ENCODE results near the gene PCDHGA11. TPM values are rescaled to one million over a fixed set of nuclear protein-coding genes. Genes with fewer than 3 reads are reported as not detected.

PCDHGA11 gene
- total and polyA plus RNA-seq, 2 of the 4 experiments (the other 2 are of a cell fraction): 5.4 to 6.9 TPM

- dilution Hi-C loops (cut with HindIII; ENCODE audit: low sequenced_read_pairs, unreplicated experiment) (no loop called here), in situ Hi-C loops (cut with MboI; ENCODE audit: low sequenced_read_pairs) (no loop called here), intact Hi-C loops (cut with micrococcal nuclease) (no loop called here)
- Histone ChIP-seq H2BK15ac (ENCODE audit: low read depth, low read length) (no peak overlapping the region), H3K14ac (replicated peaks; ENCODE audit: low read depth, low read length) (no peak overlapping the region), H3K4me1 (ENCODE audit: control insufficient read depth, insufficient read depth, low read length) (no peaks in the 10 kb centered on the region), H3K27me3 (ENCODE audit: control insufficient read depth, insufficient read depth, low read length) (no peaks in the 10 kb centered on the region), H2BK120ac (ENCODE audit: low read depth, low read length) (no peak overlapping the region), H3K27ac (ENCODE audit: insufficient read depth, low read length) (no peak overlapping the region), H2BK5ac (ENCODE audit: low read depth, low read length, poor library complexity, severe bottlenecking) (no peak overlapping the region), H3K4me2 (ENCODE audit: low read depth, low read length) (no peak overlapping the region), H3K56ac (ENCODE audit: extremely low read depth, insufficient read depth, low read length) (no peak overlapping the region), H4K20me1 (ENCODE audit: insufficient read depth, low read length) (no peaks in the 10 kb centered on the region), H3K4me3 (ENCODE audit: insufficient read depth, low read depth, low read length) (no peak overlapping the region), H3K18ac (ENCODE audit: low read depth, low read length) (no peak overlapping the region), H2BK20ac (ENCODE audit: low read depth, low read length) (no peak overlapping the region), H3K36me3 (ENCODE audit: control insufficient read depth, insufficient read depth, low read length) (peaks cover 21% of the 10 kb centered on the region), H4K8ac (ENCODE audit: low read depth in 2 of 2, low read length in 2 of 2) (no peak overlapping the region), H3K9me3 (ENCODE audit: control insufficient read depth, insufficient read depth, low read length) (peaks cover 58% of the 10 kb centered on the region), H3K4ac (ENCODE audit: low read depth, low read length) (no peak overlapping the region), H2AK9ac (replicated peaks; ENCODE audit: low read depth, low read length, poor library complexity) (no peak overlapping the region), H3K23ac (ENCODE audit: low read depth, low read length) (no peak overlapping the region), H2AK5ac (ENCODE audit: low read depth, low read length) (no peak overlapping the region), H4K5ac (ENCODE audit: low read depth, low read length) (no peak overlapping the region), H2AFZ (replicated peaks; ENCODE audit: low read length, poor library complexity) (no peak overlapping the region), H3K79me1 (ENCODE audit: low read depth in 1 of 2, low read length in 2 of 2) (peaks cover 16 to 26% of the 10 kb centered on the region in 2 experiments), H3K9me1 (ENCODE audit: insufficient read depth, low read length) (no peaks in the 10 kb centered on the region), H3K9ac (ENCODE audit: low read depth, low read length) (no peak overlapping the region), H4K91ac (ENCODE audit: insufficient read depth, low read depth, low read length) (no peak overlapping the region)
- DNase-seq (no peak), ATAC-seq (ENCODE audit: low read depth) (no peak)
- no peak for TF ChIP-seq POLR2A (IDR thresholded peaks at IDR 0.05; ENCODE audit: low read depth, low read length)
- WGBS, 2 experiments (ENCODE audit: extremely low coverage in 2 of 2, insufficient read length in 1 of 2): 53% methylated on average over 11 of the region's 22 CpGs; no CpG with 5 or more reads in 1 of the 2 experiments
- ChIA-PET CTCF (interaction anchor here (1.2 kb wide), 1 partner anchor 160 kb away, joined by 4 read pairs; no protein-coding TSS in a partner anchor), POLR2A (ENCODE audit: unreplicated experiment) (no interaction called here)
- BruUV-seq (replicated peaks): no TSS peak
These were observed 17.5 kb upstream of the PCDHGA11 start for GRCh38 chr5:141403387-141403786.
